SH-SY5Y (cell line): ENCODE data around the gene CFTR.

Experiments
- GATA2 ChIP-seq: IDR thresholded peaks from 2 replicates; pipeline ENCODE4 v1.6.1; 2011; ENCODE audit warnings: mild to moderate bottlenecking, low read depth, low read length
- GATA3 ChIP-seq: IDR thresholded peaks from 2 replicates; pipeline ENCODE4 v1.6.1; 2011; ENCODE audit warnings: low read depth, mild to moderate bottlenecking, low read length, moderate library complexity

GRCh38 chr7:117666689-117667088, 186.9 kb downstream of the CFTR start:
- TF ChIP-seq GATA2 (no peak), GATA3 (no peak)
